Astrocyte of the cerebellum (primary cell): ENCODE results near the gene A2M.

ENCODE experiments used
- DNase-seq: peaks from one replicate; pipeline ENCODE4 v3.0.0-alpha.2; 2011; ENCODE audit warnings: low read depth
- H3K4me3 ChIP-seq: 2 replicates; pipeline ENCODE4 v1.5.1; 2011; ENCODE audit warnings: mild to moderate bottlenecking, low read depth, low read length, moderate library complexity
- in situ Hi-C: cut with HindIII; loops from 2 replicates; pipeline ENCODE4 v1.10.0; 2017; ENCODE audit warnings: low sequenced_read_pairs
- TF ChIP-seq, protein P1 (sequence below): IDR thresholded peaks from 2 replicates; pipeline ENCODE4 v1.5.1; 2012; ENCODE audit warnings: low read length, low read depth, moderate library complexity, mild to moderate bottlenecking; ENCODE audit errors: missing control alignments

Gene A2M

DNA sequence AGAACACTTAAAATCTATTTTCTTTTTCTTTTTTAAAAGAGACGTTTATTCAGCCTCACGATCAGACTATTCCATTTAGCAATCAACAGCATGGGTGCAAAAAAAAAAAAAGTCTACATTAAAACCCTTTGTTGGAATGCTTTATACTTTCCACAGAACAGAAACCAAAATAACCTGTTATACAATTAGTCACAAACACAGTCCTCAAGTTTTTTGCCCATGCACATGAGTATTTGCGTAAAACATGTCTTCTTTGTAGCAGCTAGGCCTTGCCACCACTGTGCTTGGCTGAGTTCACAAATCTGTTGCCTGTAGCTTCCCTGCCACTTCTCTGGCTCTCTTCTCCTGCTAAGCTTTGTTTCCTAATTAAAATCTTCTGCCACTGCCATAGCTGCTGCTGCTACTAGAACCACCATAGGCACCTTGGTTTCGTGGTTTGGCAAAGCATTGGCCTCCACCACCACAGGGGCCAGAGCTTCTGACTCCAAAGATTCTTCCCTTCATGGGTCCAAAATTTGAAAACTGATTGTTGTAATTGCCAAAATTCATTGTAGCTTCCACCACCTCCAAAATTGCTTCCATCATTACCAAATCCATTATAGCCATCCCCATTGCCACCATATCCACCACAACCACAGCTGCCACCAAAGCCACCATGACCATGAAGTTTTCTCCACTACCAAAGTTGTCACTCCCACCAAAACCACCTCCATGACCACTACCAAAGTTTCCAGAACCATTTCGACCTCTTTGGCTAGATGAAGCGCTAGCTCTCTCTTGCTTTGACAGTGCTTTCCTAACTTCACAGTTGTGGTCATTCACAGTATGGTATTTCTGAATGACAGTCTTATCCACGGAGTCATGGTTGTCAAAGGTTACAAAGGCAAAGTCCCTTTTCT, 88.3 kb downstream of the A2M start:
- in situ Hi-C loops: no loop called here
- TF ChIP-seq, protein P1, sequence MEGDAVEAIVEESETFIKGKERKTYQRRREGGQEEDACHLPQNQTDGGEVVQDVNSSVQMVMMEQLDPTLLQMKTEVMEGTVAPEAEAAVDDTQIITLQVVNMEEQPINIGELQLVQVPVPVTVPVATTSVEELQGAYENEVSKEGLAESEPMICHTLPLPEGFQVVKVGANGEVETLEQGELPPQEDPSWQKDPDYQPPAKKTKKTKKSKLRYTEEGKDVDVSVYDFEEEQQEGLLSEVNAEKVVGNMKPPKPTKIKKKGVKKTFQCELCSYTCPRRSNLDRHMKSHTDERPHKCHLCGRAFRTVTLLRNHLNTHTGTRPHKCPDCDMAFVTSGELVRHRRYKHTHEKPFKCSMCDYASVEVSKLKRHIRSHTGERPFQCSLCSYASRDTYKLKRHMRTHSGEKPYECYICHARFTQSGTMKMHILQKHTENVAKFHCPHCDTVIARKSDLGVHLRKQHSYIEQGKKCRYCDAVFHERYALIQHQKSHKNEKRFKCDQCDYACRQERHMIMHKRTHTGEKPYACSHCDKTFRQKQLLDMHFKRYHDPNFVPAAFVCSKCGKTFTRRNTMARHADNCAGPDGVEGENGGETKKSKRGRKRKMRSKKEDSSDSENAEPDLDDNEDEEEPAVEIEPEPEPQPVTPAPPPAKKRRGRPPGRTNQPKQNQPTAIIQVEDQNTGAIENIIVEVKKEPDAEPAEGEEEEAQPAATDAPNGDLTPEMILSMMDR: no peak
- no peak overlapping the region for H3K4me3 ChIP-seq
- DNase-seq: no peak

DNA sequence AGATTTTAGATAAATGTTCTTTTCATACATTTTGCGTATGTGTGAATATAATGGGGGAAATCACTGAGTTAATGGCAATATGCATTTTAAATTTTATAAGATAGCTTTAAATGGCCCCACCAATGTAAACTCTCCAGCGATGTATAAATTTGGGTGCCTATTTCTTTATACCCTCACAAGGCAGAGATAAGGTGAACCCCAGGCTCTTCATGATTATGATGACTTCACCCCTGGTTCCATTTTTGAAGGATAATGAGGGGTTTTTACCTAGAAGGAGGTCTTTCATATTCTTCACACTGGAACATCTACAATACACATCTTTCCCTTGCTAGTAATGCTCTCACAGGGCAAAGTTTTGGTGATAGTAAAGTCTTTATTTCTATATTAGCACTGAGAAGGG, 91.2 kb downstream of the A2M start:
- TF ChIP-seq, protein P1: no peak
- no peak for DNase-seq
- no peak overlapping the region for H3K4me3 ChIP-seq
- in situ Hi-C loops: no loop called here

DNA sequence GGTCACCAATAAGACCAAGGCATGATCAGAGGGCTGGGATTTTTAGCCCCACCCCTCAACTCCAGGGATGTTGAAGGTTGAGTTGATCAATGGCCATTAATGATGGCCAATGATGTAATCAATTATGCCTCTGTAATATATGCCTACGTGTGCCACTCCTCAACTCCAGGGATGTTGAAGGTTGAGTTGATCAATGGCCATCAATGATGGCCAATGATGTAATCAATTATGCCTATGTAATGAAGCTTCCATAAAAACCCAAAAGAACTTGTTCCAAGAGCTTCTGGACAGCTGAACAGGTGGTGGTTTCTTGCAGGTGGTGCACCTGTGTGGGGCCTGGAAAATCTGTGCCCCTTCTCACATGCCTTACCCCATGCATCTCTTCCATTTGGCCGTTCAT, 93.1 kb downstream of the A2M start:
- TF ChIP-seq, protein P1: no peak
- in situ Hi-C loops: no loop called here
- DNase-seq: no peak
- H3K4me3 ChIP-seq: no peak overlapping the region
